NCI-H510A (cell line): ENCODE measurements around the gene KPNB1.
"Not testable (repeated sequence)": the region's sequence is repeated elsewhere in the genome, so short reads cannot be mapped to it uniquely, and the experiment has no call there.

Source experiments
- DNase-seq: peaks from one replicate; lab custom pipeline; 2025; lab: John Stamatoyannopoulos, UW

Gene KPNB1

GRCh38 chr17:47676510-47677165 lies 26.9 kb downstream of the KPNB1 start:
- DNase-seq, result no peak

- no peak for DNase-seq
Observed at GRCh38 chr17:47678196-47678595, 28.5 kb downstream of the KPNB1 start.

GRCh38 chr17:47682138-47682537 lies 32.4 kb downstream of the KPNB1 start:
- no peak for DNase-seq

- DNase-seq, result not testable (repeated sequence)
Observed at GRCh38 chr17:47682727-47683126, 33.0 kb downstream of the KPNB1 start.

GRCh38 chr17:47684025-47684424 lies 34.3 kb downstream of the KPNB1 start:
- no peak for DNase-seq

GRCh38 chr17:47684535-47685193 lies 34.9 kb downstream of the KPNB1 start:
- no peak for DNase-seq

GRCh38 chr17:47685556-47686275 lies 36.0 kb downstream of the KPNB1 start:
- DNase-seq, result no peak

GRCh38 chr17:47686276-47686635 lies 36.5 kb downstream of the KPNB1 start:
- DNase-seq, result no peak

- DNase-seq, result no peak
Observed at GRCh38 chr17:47686664-47687327, 37.1 kb downstream of the KPNB1 start.

GRCh38 chr17:47687328-47687690 lies 37.6 kb downstream of the KPNB1 start:
- DNase-seq, result no peak

GRCh38 chr17:47687748-47688147 lies 38.0 kb downstream of the KPNB1 start:
- DNase-seq, result no peak

GRCh38 chr17:47690121-47690520 lies 40.4 kb downstream of the KPNB1 start:
- no peak for DNase-seq

GRCh38 chr17:47692137-47692894 lies 42.6 kb downstream of the KPNB1 start:
- DNase-seq, result no peak

GRCh38 chr17:47692895-47693730 lies 43.4 kb downstream of the KPNB1 start:
- no peak for DNase-seq

GRCh38 chr17:47693731-47694580 lies 44.2 kb downstream of the KPNB1 start, which contains the start of gene TBKBP1:
TSS of gene TBKBP1 (plus strand) at chr17:47694161. CDS start at chr17:47696113, 1,952 bp downstream.
- peak; percentile 31 for DNase-seq

GRCh38 chr17:47694581-47695428 lies 45.1 kb downstream of the KPNB1 start:
- DNase-seq, result no peak

- DNase-seq, result no peak
Observed at GRCh38 chr17:47695429-47696376, 46.0 kb downstream of the KPNB1 start.
